ENCODE data around the gene PPP1R17. TPM values are rescaled to one million over a fixed set of nuclear protein-coding genes. Genes with fewer than 3 reads are reported as not detected.

PPP1R17 gene
- total RNA-seq, 1 experiment from 2014 or later, result not detected

GRCh38 chr7:31751726-31752125, 64.7 kb downstream of the PPP1R17 start (continued):
- TF ChIP-seq ZFX (IDR thresholded peaks at IDR 0.05), result no peak

Other genes starting within 250 kb of the PPP1R17 start
- gene ITPRID1, start 173.1 kb upstream of the PPP1R17 start, total RNA-seq (2021; ENCODE audit: unreplicated experiment), result not detected

Data from HCT116 (cell line).